K562 (cell line): Measurements from ENCODE around the gene CASP6. TPM values are rescaled to one million over a fixed set of nuclear protein-coding genes. Genes with fewer than 3 reads are reported as not detected.
A peak's percentile ranks its signal among the peaks of the same experiment; 100 is the strongest.

Experiments
- CBX3 ChIP-seq, 2 experiments: IDR thresholded peaks; 1 replicate in 1 of 2; 2 replicates in 1 of 2; pipeline ENCODE4 v1.6.1; 2012; ENCODE audit warnings: inconsistent platforms in 2 of 2, low read length in 2 of 2, borderline replicate concordance in 1 of 2, control low read depth in 1 of 2
- CHCHD3 ChIP-seq: fragments of 250-450 bp; sonication (Bioruptor Pico); IDR thresholded peaks from 2 replicates; pipeline ENCODE4 v2.1.2; 2022; ENCODE audit warnings: mild to moderate bottlenecking
- EP300 ChIP-seq: IDR thresholded peaks from 2 replicates; pipeline ENCODE4 v1.6.1; 2012; ENCODE audit warnings: low read length, improper control_type of control experiment
- HDAC8 ChIP-seq: fragments of 450-650 bp; IDR thresholded peaks from 2 replicates; pipeline ENCODE4 v1.6.1; 2016; ENCODE audit warnings: mild to moderate bottlenecking, missing genetic modification characterization, moderate library complexity, missing compliant biosample characterization
- HNRNPL ChIP-seq: fragments of 200-400 bp; formaldehyde crosslinking; IDR thresholded peaks from 2 replicates; pipeline ENCODE4 v1.6.1; 2017; ENCODE audit warnings: low read depth, mild to moderate bottlenecking, low read length
- PCBP1 ChIP-seq: fragments of 200-400 bp; formaldehyde crosslinking; IDR thresholded peaks from 2 replicates; pipeline ENCODE4 v1.6.1; 2018; ENCODE audit warnings: mild to moderate bottlenecking, low read depth, low read length; ENCODE audit not compliant: poor library complexity, severe bottlenecking
- PYGO2 ChIP-seq: fragments of 450-650 bp; IDR thresholded peaks from 2 replicates; pipeline ENCODE4 v1.6.1; 2016; ENCODE audit warnings: mild to moderate bottlenecking, missing genetic modification characterization, moderate library complexity, missing compliant biosample characterization
- RBFOX2 ChIP-seq: fragments of 200-400 bp; formaldehyde crosslinking; IDR thresholded peaks from 2 replicates; pipeline ENCODE4 v1.6.1; 2017; ENCODE audit warnings: low read depth, mild to moderate bottlenecking, low read length, moderate library complexity
- SLC30A9 ChIP-seq: fragments of 250-450 bp; sonication (Bioruptor Pico); IDR thresholded peaks from 2 replicates; pipeline ENCODE4 v1.8.0; 2022; ENCODE audit warnings: mild to moderate bottlenecking, moderate library complexity
- SMAD1 ChIP-seq: fragments of 150-350 bp; IDR thresholded peaks from 2 replicates; pipeline ENCODE4 v1.6.1; 2014; ENCODE audit warnings: low read length, low read depth; ENCODE audit not compliant: partially characterized antibody
- THAP12 ChIP-seq: fragments of 250-450 bp; sonication (Bioruptor Pico); IDR thresholded peaks from 2 replicates; pipeline ENCODE4 v1.9.0; 2021; ENCODE audit warnings: mild to moderate bottlenecking, inconsistent platforms
- ZFX ChIP-seq: sonication (generic); formaldehyde crosslinking; IDR thresholded peaks from 2 replicates; pipeline ENCODE4 v1.8.0; 2022; ENCODE audit warnings: mild to moderate bottlenecking, missing genetic modification reagents, moderate library complexity
- ZNF212 ChIP-seq: fragments of 450-650 bp; formaldehyde crosslinking; IDR thresholded peaks from 2 replicates; pipeline ENCODE4 v1.4.0; 2020; ENCODE audit warnings: mild to moderate bottlenecking
- ZNF23 ChIP-seq: fragments of 250-450 bp; sonication (Bioruptor Pico); IDR thresholded peaks from 2 replicates; pipeline ENCODE4 v1.4.0; 2020; ENCODE audit warnings: mild to moderate bottlenecking
- ZNF274 ChIP-seq: IDR thresholded peaks from 2 replicates; pipeline ENCODE4 v1.6.1; 2011; ENCODE audit warnings: low read depth, mild to moderate bottlenecking, low read length, moderate library complexity, borderline replicate concordance
- ZNF445 ChIP-seq: fragments of 250-450 bp; sonication (Bioruptor Pico); IDR thresholded peaks from 2 replicates; pipeline ENCODE4 v1.4.0; 2020; ENCODE audit warnings: low read depth, mild to moderate bottlenecking, moderate library complexity
- ZNF561 ChIP-seq: fragments of 450-650 bp; formaldehyde crosslinking; conservative IDR thresholded peaks from 2 replicates; pipeline ENCODE4 v1.4.0; 2020; ENCODE audit warnings: mild to moderate bottlenecking, moderate library complexity
- ZNF717 ChIP-seq: fragments of 250-450 bp; sonication (Bioruptor Pico); IDR thresholded peaks from 2 replicates; pipeline ENCODE4 v1.5.0; 2021
- ZNF764 ChIP-seq: fragments of 250-450 bp; sonication (Bioruptor Pico); IDR thresholded peaks from 2 replicates; pipeline ENCODE4 v1.4.0; 2020; ENCODE audit warnings: low read depth, mild to moderate bottlenecking, moderate library complexity
- polyA plus RNA-seq, 8 experiments: library from polyadenylated mRNA; depleted of rRNA in 4 of 8; stranded (reverse) in 5 of 8; unstranded in 3 of 8; fragments of >200 nt; fragmentation: Nextera tagmentation in 2 of 8; fragmentation: Illumina TruSeq in 1 of 8; extraction: Ambion mirVana in 2 of 8; extraction: Trizol in 1 of 8; gene quantifications; 2 replicates each; pipeline versions ENCODE4 v1.2.1 to v1.2.3, GENCODE V29; 2011 to 2014; ENCODE audit warnings: inconsistent platforms in 1 of 8, missing spikeins in 1 of 8
- total RNA-seq, 7 experiments: library from RNA; depleted of rRNA in 6 of 7; stranded (reverse); fragments of >200 nt in 6 of 7; fragmentation: Illumina TruSeq in 2 of 7; extraction: Trizol in 2 of 7; gene quantifications; 2 replicates each; pipeline versions ENCODE4 v1.2.1 to v1.2.3, GENCODE V29; 2011 to 2021; ENCODE audit warnings: low replicate concordance in 1 of 7
- TF ChIP-seq, protein P1 (sequence below): sonication (generic); formaldehyde crosslinking; IDR thresholded peaks from 2 replicates; pipeline ENCODE4 v1.5.0; 2020; ENCODE audit warnings: missing genetic modification reagents
- TF ChIP-seq, protein P2 (sequence below): sonication (generic); formaldehyde crosslinking; IDR thresholded peaks from 2 replicates; pipeline ENCODE4 v1.8.1; 2023; ENCODE audit warnings: mild to moderate bottlenecking, missing genetic modification reagents
- TF ChIP-seq, protein P3 (sequence below): fragments of 450-650 bp; IDR thresholded peaks from 2 replicates; pipeline ENCODE4 v1.7.0; 2016; ENCODE audit warnings: borderline replicate concordance

Gene CASP6
- total and polyA plus RNA-seq, 9 of the 15 experiments (the other 6 are each of a cell fraction or from before 2014, with no cell fraction given): 20.8 to 72.7 (median 39.1) TPM

GRCh38 chr4:109729718-109730618, 26.7 kb upstream of the CASP6 start, which contains the start of gene PLA2G12A (continued):
- TF ChIP-seq SLC30A9 (CRISPR knock-in tag) (no peak), ZNF561 (CRISPR knock-in tag) (no peak), PYGO2 (no peak), ZNF445 (CRISPR knock-in tag) (no peak), HDAC8 (tag) (no peak), THAP12 (CRISPR knock-in tag) (peak; percentile 93), RBFOX2 (peak; percentile 81), ZNF764 (CRISPR knock-in tag) (no peak), ZNF717 (CRISPR knock-in tag) (no peak), ZNF23 (CRISPR knock-in tag) (no peak), HNRNPL (no peak), CHCHD3 (CRISPR knock-in tag) (no peak), EP300 (no peak), ZFX (CRISPR knock-in tag) (peak; percentile 81), SMAD1 (no peak), ZNF274 (no peak), CBX3 (IDR thresholded peaks at IDR 0.05; ENCODE audit: borderline replicate concordance in 1 of 2, low read length in 2 of 2) (no peak), ZNF212 (no peak), PCBP1 (no peak)
- TF ChIP-seq, protein P1, sequence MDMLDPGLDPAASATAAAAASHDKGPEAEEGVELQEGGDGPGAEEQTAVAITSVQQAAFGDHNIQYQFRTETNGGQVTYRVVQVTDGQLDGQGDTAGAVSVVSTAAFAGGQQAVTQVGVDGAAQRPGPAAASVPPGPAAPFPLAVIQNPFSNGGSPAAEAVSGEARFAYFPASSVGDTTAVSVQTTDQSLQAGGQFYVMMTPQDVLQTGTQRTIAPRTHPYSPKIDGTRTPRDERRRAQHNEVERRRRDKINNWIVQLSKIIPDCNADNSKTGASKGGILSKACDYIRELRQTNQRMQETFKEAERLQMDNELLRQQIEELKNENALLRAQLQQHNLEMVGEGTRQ (CRISPR knock-in tag): peak; percentile 83
- TF ChIP-seq, protein P2, sequence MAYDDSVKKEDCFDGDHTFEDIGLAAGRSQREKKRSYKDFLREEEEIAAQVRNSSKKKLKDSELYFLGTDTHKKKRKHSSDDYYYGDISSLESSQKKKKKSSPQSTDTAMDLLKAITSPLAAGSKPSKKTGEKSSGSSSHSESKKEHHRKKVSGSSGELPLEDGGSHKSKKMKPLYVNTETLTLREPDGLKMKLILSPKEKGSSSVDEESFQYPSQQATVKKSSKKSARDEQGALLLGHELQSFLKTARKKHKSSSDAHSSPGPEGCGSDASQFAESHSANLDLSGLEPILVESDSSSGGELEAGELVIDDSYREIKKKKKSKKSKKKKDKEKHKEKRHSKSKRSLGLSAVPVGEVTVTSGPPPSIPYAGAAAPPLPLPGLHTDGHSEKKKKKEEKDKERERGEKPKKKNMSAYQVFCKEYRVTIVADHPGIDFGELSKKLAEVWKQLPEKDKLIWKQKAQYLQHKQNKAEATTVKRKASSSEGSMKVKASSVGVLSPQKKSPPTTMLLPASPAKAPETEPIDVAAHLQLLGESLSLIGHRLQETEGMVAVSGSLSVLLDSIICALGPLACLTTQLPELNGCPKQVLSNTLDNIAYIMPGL (CRISPR knock-in tag): no peak
- TF ChIP-seq, protein P3, sequence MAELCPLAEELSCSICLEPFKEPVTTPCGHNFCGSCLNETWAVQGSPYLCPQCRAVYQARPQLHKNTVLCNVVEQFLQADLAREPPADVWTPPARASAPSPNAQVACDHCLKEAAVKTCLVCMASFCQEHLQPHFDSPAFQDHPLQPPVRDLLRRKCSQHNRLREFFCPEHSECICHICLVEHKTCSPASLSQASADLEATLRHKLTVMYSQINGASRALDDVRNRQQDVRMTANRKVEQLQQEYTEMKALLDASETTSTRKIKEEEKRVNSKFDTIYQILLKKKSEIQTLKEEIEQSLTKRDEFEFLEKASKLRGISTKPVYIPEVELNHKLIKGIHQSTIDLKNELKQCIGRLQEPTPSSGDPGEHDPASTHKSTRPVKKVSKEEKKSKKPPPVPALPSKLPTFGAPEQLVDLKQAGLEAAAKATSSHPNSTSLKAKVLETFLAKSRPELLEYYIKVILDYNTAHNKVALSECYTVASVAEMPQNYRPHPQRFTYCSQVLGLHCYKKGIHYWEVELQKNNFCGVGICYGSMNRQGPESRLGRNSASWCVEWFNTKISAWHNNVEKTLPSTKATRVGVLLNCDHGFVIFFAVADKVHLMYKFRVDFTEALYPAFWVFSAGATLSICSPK: no peak
